IMR-90 (cell line): ENCODE results near the gene MAPK10. TPM values are rescaled to one million over a fixed set of nuclear protein-coding genes. Genes with fewer than 3 reads are reported as not detected.

Experiments used
- ATAC-seq: fragments of 200-7000 bp; cut with Tn5 transposase; 2 replicates; pipeline ENCODE4 v1.9.1; 2020; ENCODE audit warnings: low read depth, mild to moderate bottlenecking, moderate library complexity
- BruUV-seq: library from RNA; stranded (reverse); fragments of 400-500 nt; replicated peaks from 2 replicates; lab custom pipeline; 2021; lab: Mats Ljungman, UMichigan
- CTCF ChIA-PET: fragments of 300-600 bp; formaldehyde crosslinking; extraction: SDS; loops from one replicate; lab custom pipeline; 2021; ENCODE audit warnings: antibody characterized with exemption; lab: Yijun Ruan, JAX
- POLR2A ChIA-PET: fragments of 300-600 bp; sonication (Branson Sonifier 250); formaldehyde crosslinking; loops from one replicate; lab custom pipeline; 2022; ENCODE audit warnings: antibody characterized with exemption; ENCODE audit not compliant: unreplicated experiment; lab: Charles Lee
- DNase-seq: peaks from one replicate; pipeline ENCODE4 v3.0.0; 2013
- H2AFZ ChIP-seq: replicated peaks from 2 replicates; pipeline ENCODE3; 2013; ENCODE audit warnings: low read length, mild to moderate bottlenecking; ENCODE audit not compliant: poor library complexity
- H2AK5ac ChIP-seq: 2 replicates; pipeline ENCODE4 v1.6.1; 2013; ENCODE audit warnings: low read depth, low read length, inconsistent platforms
- H2AK9ac ChIP-seq: replicated peaks from 2 replicates; pipeline ENCODE3; 2013; ENCODE audit warnings: mild to moderate bottlenecking, low read depth, low read length, moderate library complexity; ENCODE audit not compliant: poor library complexity
- H2BK120ac ChIP-seq: 2 replicates; pipeline ENCODE4 v1.6.1; 2013; ENCODE audit warnings: low read depth, low read length, inconsistent platforms
- H2BK15ac ChIP-seq: 3 replicates; pipeline ENCODE4 v1.6.1; 2013; ENCODE audit warnings: low read depth, low read length, inconsistent platforms
- H2BK20ac ChIP-seq: 2 replicates; pipeline ENCODE4 v1.6.1; 2013; ENCODE audit warnings: low read depth, mild to moderate bottlenecking, inconsistent platforms, low read length, moderate library complexity
- H2BK5ac ChIP-seq: 2 replicates; pipeline ENCODE4 v1.6.1; 2013; ENCODE audit warnings: mild to moderate bottlenecking, low read depth, low read length, inconsistent platforms; ENCODE audit not compliant: poor library complexity, severe bottlenecking
- H3K14ac ChIP-seq: replicated peaks from 2 replicates; pipeline ENCODE4 v1.6.1; 2013; ENCODE audit warnings: low read depth, low read length, inconsistent platforms
- H3K18ac ChIP-seq: 2 replicates; pipeline ENCODE4 v1.6.1; 2013; ENCODE audit warnings: low read depth, low read length, control low read depth
- H3K23ac ChIP-seq: 2 replicates; pipeline ENCODE4 v1.6.1; 2013; ENCODE audit warnings: low read depth, low read length, inconsistent platforms
- H3K27ac ChIP-seq: 2 replicates; pipeline ENCODE4 v1.5.1; 2013; ENCODE audit warnings: mild to moderate bottlenecking, control low read depth, low read length; ENCODE audit not compliant: insufficient read depth
- H3K27me3 ChIP-seq: 2 replicates; pipeline ENCODE4 v1.6.1; 2013; ENCODE audit warnings: low read length; ENCODE audit not compliant: control insufficient read depth, insufficient read depth
- H3K36me3 ChIP-seq: 2 replicates; pipeline ENCODE4 v1.6.1; 2013; ENCODE audit warnings: low read length, mixed read lengths; ENCODE audit not compliant: control insufficient read depth, insufficient read depth
- H3K4ac ChIP-seq: 2 replicates; pipeline ENCODE4 v1.6.1; 2013; ENCODE audit warnings: low read depth, low read length, inconsistent platforms
- H3K4me1 ChIP-seq: 2 replicates; pipeline ENCODE4 v1.6.1; 2013; ENCODE audit warnings: low read length, mixed read lengths; ENCODE audit not compliant: control insufficient read depth, insufficient read depth
- H3K4me2 ChIP-seq: 2 replicates; pipeline ENCODE4 v1.6.1; 2013; ENCODE audit warnings: low read depth, mild to moderate bottlenecking, control low read depth, low read length, moderate library complexity
- H3K4me3 ChIP-seq: 2 replicates; pipeline ENCODE4 v1.5.1; 2013; ENCODE audit warnings: low read depth, mild to moderate bottlenecking, control low read depth, low read length, moderate library complexity; ENCODE audit not compliant: insufficient read depth
- H3K56ac ChIP-seq: 2 replicates; pipeline ENCODE4 v1.6.1; 2013; ENCODE audit warnings: low read length, inconsistent platforms; ENCODE audit not compliant: insufficient read depth; ENCODE audit errors: extremely low read depth
- H3K79me1 ChIP-seq, 2 experiments: 2 replicates each; pipeline ENCODE4 v1.6.1; 2013; ENCODE audit warnings: low read length in 2 of 2, inconsistent platforms in 1 of 2, low read depth in 1 of 2
- H3K9ac ChIP-seq: 2 replicates; pipeline ENCODE4 v1.6.1; 2013; ENCODE audit warnings: low read depth, low read length, control low read depth
- H3K9me1 ChIP-seq: 2 replicates; pipeline ENCODE4 v1.6.1; 2013; ENCODE audit warnings: low read length, inconsistent platforms; ENCODE audit not compliant: insufficient read depth
- H3K9me3 ChIP-seq: 2 replicates; pipeline ENCODE4 v1.6.1; 2013; ENCODE audit warnings: low read length; ENCODE audit not compliant: control insufficient read depth, insufficient read depth
- H4K20me1 ChIP-seq: 2 replicates; pipeline ENCODE4 v1.6.1; 2013; ENCODE audit warnings: low read length, inconsistent platforms; ENCODE audit not compliant: insufficient read depth
- H4K5ac ChIP-seq: 2 replicates; pipeline ENCODE4 v1.6.1; 2013; ENCODE audit warnings: mild to moderate bottlenecking, low read depth, low read length, control low read depth
- H4K8ac ChIP-seq, 2 experiments: 2 replicates each; pipeline ENCODE4 v1.6.1; 2013; ENCODE audit warnings: low read depth in 2 of 2, low read length in 2 of 2, control low read depth in 1 of 2, inconsistent platforms in 1 of 2
- H4K91ac ChIP-seq: 2 replicates; pipeline ENCODE4 v1.6.1; 2013; ENCODE audit warnings: low read depth, low read length, inconsistent platforms; ENCODE audit not compliant: insufficient read depth
- BHLHE40 ChIP-seq: fragments of 150-350 bp; IDR thresholded peaks from 2 replicates; pipeline ENCODE4 v1.6.1; 2016; ENCODE audit warnings: mild to moderate bottlenecking, low read depth, low read length
- CEBPB ChIP-seq: IDR thresholded peaks from 2 replicates; pipeline ENCODE4 v1.6.1; 2012; ENCODE audit warnings: low read depth, low read length, improper control_type of control experiment
- CHD1 ChIP-seq: IDR thresholded peaks from 2 replicates; pipeline ENCODE4 v1.6.1; 2012; ENCODE audit warnings: low read depth, low read length, improper control_type of control experiment
- CTCF ChIP-seq: conservative IDR thresholded peaks from 2 replicates; pipeline ENCODE4 v1.5.1; 2012; ENCODE audit warnings: mild to moderate bottlenecking, low read depth, low read length, improper control_type of control experiment
- FOS ChIP-seq: fragments of 150-350 bp; IDR thresholded peaks from 2 replicates; pipeline ENCODE4 v1.6.1; 2016; ENCODE audit warnings: low read depth, low read length
- MAZ ChIP-seq: IDR thresholded peaks from 2 replicates; pipeline ENCODE4 v1.6.1; 2012; ENCODE audit warnings: low read depth, mild to moderate bottlenecking, low read length, improper control_type of control experiment, moderate library complexity, borderline replicate concordance
- MXI1 ChIP-seq: IDR thresholded peaks from 2 replicates; pipeline ENCODE4 v1.6.1; 2012; ENCODE audit warnings: low read depth, mild to moderate bottlenecking, low read length, moderate library complexity, borderline replicate concordance
- NFE2L2 ChIP-seq: fragments of 150-350 bp; IDR thresholded peaks from 2 replicates; pipeline ENCODE4 v1.6.1; 2016; ENCODE audit warnings: low read depth, mild to moderate bottlenecking, low read length
- POLR2A ChIP-seq: IDR thresholded peaks from 2 replicates; pipeline ENCODE4 v1.6.1; 2012; ENCODE audit warnings: mild to moderate bottlenecking, low read depth, low read length
- RAD21 ChIP-seq: IDR thresholded peaks from 2 replicates; pipeline ENCODE4 v1.6.1; 2012; ENCODE audit warnings: low read length, improper control_type of control experiment
- RCOR1 ChIP-seq: IDR thresholded peaks from 2 replicates; pipeline ENCODE4 v1.6.1; 2012; ENCODE audit warnings: mild to moderate bottlenecking, low read length, improper control_type of control experiment; ENCODE audit not compliant: insufficient replicate concordance
- RFX5 ChIP-seq: IDR thresholded peaks from 2 replicates; pipeline ENCODE4 v1.8.0; 2012; ENCODE audit warnings: low read depth, mild to moderate bottlenecking, low read length, moderate library complexity
- SMC3 ChIP-seq: fragments of 150-350 bp; IDR thresholded peaks from 2 replicates; pipeline ENCODE4 v1.6.1; 2016; ENCODE audit warnings: low read depth, mild to moderate bottlenecking, antibody characterized with exemption, low read length, moderate library complexity
- WGBS, 2 experiments: methylation state at CpG; one replicate each; pipeline versions ENCODE4 v1.1.5 to v1.1.7; 2013; ENCODE audit warnings: missing lambda C conversion rate in 2 of 2; ENCODE audit not compliant: insufficient read length in 1 of 2; ENCODE audit errors: extremely low coverage in 2 of 2; 5-methylcytosine and 5-hydroxymethylcytosine counted together
- dilution Hi-C: fragments of 300-500 bp; cut with HindIII; formaldehyde crosslinking; loops from one replicate; pipeline ENCODE4 v1.14.3; 2018; ENCODE audit warnings: low sequenced_read_pairs; ENCODE audit not compliant: unreplicated experiment
- in situ Hi-C: fragments of 300-500 bp; cut with MboI; formaldehyde crosslinking; loops from 3 replicates; pipeline ENCODE4 v1.14.3; 2019; ENCODE audit warnings: low sequenced_read_pairs, inconsistent platforms, mixed read lengths
- intact Hi-C: fragments of 100-400 bp; cut with micrococcal nuclease; formaldehyde crosslinking; loops from 2 replicates; pipeline ENCODE4 v1.10.0; 2022
- polyA plus RNA-seq, 3 experiments: library from polyadenylated mRNA; depleted of rRNA; stranded (reverse); fragments of >200 nt; gene quantifications; 2 replicates each; pipeline ENCODE4 v1.2.3, GENCODE V29; 2012; ENCODE audit warnings: low replicate concordance in 1 of 3
- total RNA-seq: library from RNA; depleted of rRNA; stranded (reverse); fragments of >200 nt; gene quantifications from 2 replicates; pipeline ENCODE4 v1.2.3, GENCODE V29; 2012
- TF ChIP-seq, protein P1 (sequence below): fragments of 150-350 bp; IDR thresholded peaks from 2 replicates; pipeline ENCODE4 v1.6.1; 2017; ENCODE audit warnings: mild to moderate bottlenecking, antibody characterized with exemption, low read length, low read depth
- TF ChIP-seq, protein P2 (sequence below): fragments of 150-350 bp; IDR thresholded peaks from 2 replicates; pipeline ENCODE4 v1.6.1; 2016; ENCODE audit warnings: low read depth, mild to moderate bottlenecking, low read length, moderate library complexity, borderline replicate concordance

MAPK10 gene
- total and polyA plus RNA-seq, 2 of the 4 experiments (the other 2 are of a cell fraction), result 2.8 to 6.5 TPM

- no TSS peak for BruUV-seq
Observed at GRCh38 chr4:86013621-86014020, 346.2 kb downstream of the MAPK10 start.

More at GRCh38 chr4:86013621-86014020, 346.2 kb downstream of the MAPK10 start:
- Histone ChIP-seq H2BK120ac (no peak overlapping the region), H4K91ac (no peak overlapping the region), H3K9ac (no peak overlapping the region), H2BK5ac (no peak overlapping the region), H3K9me3 (no peaks in the 10 kb centered on the region), H3K27ac (no peak overlapping the region), H3K14ac (no peak overlapping the region), H2AK9ac (no peak overlapping the region), H4K5ac (no peak overlapping the region), H3K23ac (no peak overlapping the region), H3K4me3 (no peak overlapping the region), H3K18ac (no peak overlapping the region), H3K56ac (no peak overlapping the region), H3K4me1 (peaks cover 2% of the 10 kb centered on the region; the same call in 1 of the 2 replicates), H2AFZ (no peak overlapping the region), H2AK5ac (no peak overlapping the region), H4K20me1 (no peaks in the 10 kb centered on the region), H3K36me3 (0 out of 2 replicates have a peak, but pooled peaks cover 1% of the 10 kb centered on the region), H3K27me3 (no peaks in the 10 kb centered on the region), H3K4me2 (no peak overlapping the region), H4K8ac (no peak overlapping the region), H2BK20ac (no peak overlapping the region), H3K79me1 (no peaks in the 10 kb centered on the region), H2BK15ac (no peak overlapping the region), H3K4ac (no peak overlapping the region), H3K9me1 (no peaks in the 10 kb centered on the region; the same call in 1 of the 2 replicates)
- intact Hi-C loops (no loop called here), dilution Hi-C loops (no loop called here), in situ Hi-C loops (no loop called here)
- POLR2A ChIA-PET, result interaction anchor here (0.8 kb wide), 1 partner anchor 1200 kb away, joined by 5 read pairs; no protein-coding TSS in a partner anchor
- ATAC-seq (peak; percentile 62), DNase-seq (peak; percentile 69)
- CTCF ChIA-PET, result no interaction called here
- TF ChIP-seq FOS, result no peak
- TF ChIP-seq RCOR1, result no peak
- TF ChIP-seq, protein P1, sequence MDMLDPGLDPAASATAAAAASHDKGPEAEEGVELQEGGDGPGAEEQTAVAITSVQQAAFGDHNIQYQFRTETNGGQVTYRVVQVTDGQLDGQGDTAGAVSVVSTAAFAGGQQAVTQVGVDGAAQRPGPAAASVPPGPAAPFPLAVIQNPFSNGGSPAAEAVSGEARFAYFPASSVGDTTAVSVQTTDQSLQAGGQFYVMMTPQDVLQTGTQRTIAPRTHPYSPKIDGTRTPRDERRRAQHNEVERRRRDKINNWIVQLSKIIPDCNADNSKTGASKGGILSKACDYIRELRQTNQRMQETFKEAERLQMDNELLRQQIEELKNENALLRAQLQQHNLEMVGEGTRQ, result no peak
- TF ChIP-seq MXI1, result no peak
- TF ChIP-seq POLR2A, result no peak
- TF ChIP-seq BHLHE40, result no peak
- no peak for TF ChIP-seq RAD21
- no peak for TF ChIP-seq CEBPB
- TF ChIP-seq CTCF, result no peak
- no peak for TF ChIP-seq CHD1
- TF ChIP-seq RFX5, result no peak
- TF ChIP-seq, protein P2, sequence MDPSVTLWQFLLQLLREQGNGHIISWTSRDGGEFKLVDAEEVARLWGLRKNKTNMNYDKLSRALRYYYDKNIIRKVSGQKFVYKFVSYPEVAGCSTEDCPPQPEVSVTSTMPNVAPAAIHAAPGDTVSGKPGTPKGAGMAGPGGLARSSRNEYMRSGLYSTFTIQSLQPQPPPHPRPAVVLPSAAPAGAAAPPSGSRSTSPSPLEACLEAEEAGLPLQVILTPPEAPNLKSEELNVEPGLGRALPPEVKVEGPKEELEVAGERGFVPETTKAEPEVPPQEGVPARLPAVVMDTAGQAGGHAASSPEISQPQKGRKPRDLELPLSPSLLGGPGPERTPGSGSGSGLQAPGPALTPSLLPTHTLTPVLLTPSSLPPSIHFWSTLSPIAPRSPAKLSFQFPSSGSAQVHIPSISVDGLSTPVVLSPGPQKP, result no peak
- no peak for TF ChIP-seq NFE2L2
- TF ChIP-seq SMC3, result no peak
- no peak for TF ChIP-seq MAZ
- no CpG with 5 or more reads among the region's 4 CpGs for WGBS, 2 experiments
